Fibroblast of lung (primary cell): ENCODE measurements around the gene PCDH9. TPM values are rescaled to one million over a fixed set of nuclear protein-coding genes. Genes with fewer than 3 reads are reported as not detected.

Experiments used
- DNase-seq, 2 donors: peaks; one replicate each; pipeline versions ENCODE4 v3.0.0 to v3.0.0-alpha.2; 2010; ENCODE audit warnings: low read depth in 2 of 2
- H2AFZ ChIP-seq: 2 replicates; pipeline ENCODE4 v1.5.1; 2012; ENCODE audit warnings: low read length, control low read depth, inconsistent platforms
- H3K27ac ChIP-seq: 2 replicates; pipeline ENCODE4 v1.5.1; 2011; ENCODE audit warnings: low read length, control low read depth; ENCODE audit not compliant: insufficient read depth
- H3K27me3 ChIP-seq: 2 replicates; pipeline ENCODE4 v1.5.1; 2011; ENCODE audit warnings: mild to moderate bottlenecking, low read length; ENCODE audit not compliant: control insufficient read depth, insufficient read depth
- H3K36me3 ChIP-seq: 2 replicates; pipeline ENCODE4 v1.5.1; 2011; ENCODE audit warnings: low read length; ENCODE audit not compliant: control insufficient read depth, insufficient read depth
- H3K4me1 ChIP-seq: 2 replicates; pipeline ENCODE4 v1.5.1; 2011; ENCODE audit warnings: low read length; ENCODE audit not compliant: control insufficient read depth, insufficient read depth; ENCODE audit errors: extremely low read depth
- H3K4me2 ChIP-seq: 2 replicates; pipeline ENCODE4 v1.5.1; 2011; ENCODE audit warnings: low read length, control low read depth; ENCODE audit not compliant: insufficient read depth; ENCODE audit errors: extremely low read depth
- H3K4me3 ChIP-seq, 4 experiments: fragments of 200-600 bp in 1 of 4; sonication (generic) in 1 of 4; replicated peaks in 1 of 4; 2 replicates each; pipeline ENCODE4 v1.5.1; 2011 to 2016; ENCODE audit warnings: low read length in 4 of 4, low read depth in 3 of 4, mild to moderate bottlenecking in 3 of 4, control low read depth in 2 of 4, inconsistent platforms in 1 of 4, mixed read lengths in 1 of 4; ENCODE audit not compliant: insufficient read depth in 1 of 4; ENCODE audit errors: control extremely low read depth in 1 of 4
- H3K79me2 ChIP-seq: 2 replicates; pipeline ENCODE4 v1.5.1; 2012; ENCODE audit warnings: mild to moderate bottlenecking, low read length, inconsistent platforms; ENCODE audit not compliant: control insufficient read depth, insufficient read depth
- H3K9ac ChIP-seq: 2 replicates; pipeline ENCODE4 v1.5.1; 2011; ENCODE audit warnings: mild to moderate bottlenecking, low read length, control low read depth; ENCODE audit not compliant: insufficient read depth
- H3K9me3 ChIP-seq: 2 replicates; pipeline ENCODE4 v1.5.1; 2012; ENCODE audit warnings: low read depth, low read length; ENCODE audit not compliant: control insufficient read depth, insufficient read depth
- H4K20me1 ChIP-seq: 2 replicates; pipeline ENCODE4 v1.5.1; 2011; ENCODE audit warnings: low read length; ENCODE audit not compliant: control insufficient read depth, insufficient read depth; ENCODE audit errors: extremely low read depth
- CTCF ChIP-seq, 2 donors: IDR thresholded peaks in 1 of 2; conservative IDR thresholded peaks in 1 of 2; 1 replicate in 1 of 2; 2 replicates in 1 of 2; pipeline ENCODE4 v1.5.1; 2011 to 2012; ENCODE audit warnings: low read length in 2 of 2, control low read depth in 1 of 2, inconsistent platforms in 1 of 2, low read depth in 1 of 2, mild to moderate bottlenecking in 1 of 2
- EZH2 ChIP-seq: IDR thresholded peaks from 2 replicates; pipeline ENCODE4 v1.5.1; 2012; ENCODE audit warnings: low read length, control low read depth, mild to moderate bottlenecking; ENCODE audit errors: missing control alignments
- polyA plus RNA-seq, 2 donors: library from polyadenylated mRNA; depleted of rRNA in 1 of 2; stranded (reverse) in 1 of 2; unstranded in 1 of 2; fragments of >200 nt; gene quantifications; 2 replicates each; pipeline ENCODE4 v1.2.1, GENCODE V29; 2011 to 2012; ENCODE audit warnings: missing spikeins in 1 of 2
- total RNA-seq: library from RNA; depleted of rRNA; stranded (reverse); fragments of >200 nt; gene quantifications from 2 replicates; pipeline ENCODE4 v1.2.1, GENCODE V29; 2014

Gene PCDH9
- total and polyA plus RNA-seq, 2 donors (not counting 1 experiment from before 2014, with no cell fraction given): 0.50 to 0.67 TPM

- Histone ChIP-seq H2AFZ (no peak overlapping the region), H3K9ac (no peak overlapping the region)
These were observed 767.9 kb downstream of the PCDH9 start for GRCh38 chr13:66462187-66462586.

GRCh38 chr13:66461021-66461420 lies 769.1 kb downstream of the PCDH9 start:
- Histone ChIP-seq H4K20me1 (no peaks in the 10 kb centered on the region), H2AFZ (no peak overlapping the region), H3K27me3 (no peaks in the 10 kb centered on the region), H3K9ac (no peak overlapping the region), H3K36me3 (no peaks in the 10 kb centered on the region), H3K4me3 (no peak overlapping the region), H3K4me1 (no peaks in the 10 kb centered on the region), H3K79me2 (no peaks in the 10 kb centered on the region), H3K9me3 (no peaks in the 10 kb centered on the region), H3K27ac (no peak overlapping the region), H3K4me2 (no peak overlapping the region)
- peak; percentile 45 to 60 for DNase-seq
- TF ChIP-seq EZH2 (no peak), CTCF (conservative IDR thresholded peaks at IDR 0.05 in 1 of 2, IDR thresholded peaks at IDR 0.05 in 1 of 2; ENCODE audit: low read depth in 1 of 2, low read length in 2 of 2) (no peak)

More at GRCh38 chr13:66462187-66462586, 767.9 kb downstream of the PCDH9 start:
- Histone ChIP-seq H4K20me1 (no peaks in the 10 kb centered on the region), H3K4me1 (no peaks in the 10 kb centered on the region), H3K27ac (no peak overlapping the region), H3K4me2 (no peak overlapping the region), H3K79me2 (no peaks in the 10 kb centered on the region), H3K27me3 (no peaks in the 10 kb centered on the region), H3K36me3 (no peaks in the 10 kb centered on the region), H3K4me3 (no peak overlapping the region), H3K9me3 (no peaks in the 10 kb centered on the region)
- no peak for DNase-seq
- TF ChIP-seq EZH2 (no peak), CTCF (conservative IDR thresholded peaks at IDR 0.05 in 1 of 2, IDR thresholded peaks at IDR 0.05 in 1 of 2; ENCODE audit: low read depth in 1 of 2, low read length in 2 of 2) (no peak)

GRCh38 chr13:66459634-66460033 lies 770.5 kb downstream of the PCDH9 start:
- TF ChIP-seq CTCF (conservative IDR thresholded peaks at IDR 0.05 in 1 of 2, IDR thresholded peaks at IDR 0.05 in 1 of 2; ENCODE audit: low read depth in 1 of 2, low read length in 2 of 2) (no peak), EZH2 (no peak)
- Histone ChIP-seq H2AFZ (no peak overlapping the region), H3K9ac (no peak overlapping the region), H3K9me3 (no peaks in the 10 kb centered on the region), H3K27ac (no peak overlapping the region), H3K4me1 (no peaks in the 10 kb centered on the region), H4K20me1 (no peaks in the 10 kb centered on the region), H3K4me2 (no peak overlapping the region), H3K79me2 (no peaks in the 10 kb centered on the region), H3K36me3 (no peaks in the 10 kb centered on the region), H3K4me3 (no peak overlapping the region), H3K27me3 (no peaks in the 10 kb centered on the region)
- no peak for DNase-seq
